Muscle layer of colon (tissue), 2 donors: ENCODE data around the gene CD40.
"Not testable (repeated sequence)": the region's sequence is repeated elsewhere in the genome, so short reads cannot be mapped to it uniquely, and the experiment has no call there.

ENCODE experiments used
- H3K27ac ChIP-seq: one replicate; pipeline ENCODE4 v1.7.0; 2013; ENCODE audit warnings: low read depth, mild to moderate bottlenecking, low read length, moderate library complexity
- H3K27me3 ChIP-seq, 2 donors: one replicate each; pipeline ENCODE4 v1.7.0; 2013; ENCODE audit warnings: low read length in 2 of 2, mild to moderate bottlenecking in 2 of 2; ENCODE audit not compliant: insufficient read depth in 2 of 2, control insufficient read depth in 1 of 2
- H3K36me3 ChIP-seq: one replicate; pipeline ENCODE4 v1.7.0; 2013; ENCODE audit warnings: mild to moderate bottlenecking, low read length; ENCODE audit not compliant: insufficient read depth
- H3K4me1 ChIP-seq: one replicate; pipeline ENCODE4 v1.7.0; 2013; ENCODE audit warnings: mild to moderate bottlenecking, low read length; ENCODE audit not compliant: insufficient read depth
- H3K4me3 ChIP-seq, 2 donors: one replicate each; pipeline ENCODE4 v1.7.0; 2013; ENCODE audit warnings: low read length in 2 of 2, low read depth in 1 of 2, mild to moderate bottlenecking in 1 of 2, moderate library complexity in 1 of 2
- H3K9ac ChIP-seq: one replicate; pipeline ENCODE4 v1.7.0; 2013; ENCODE audit warnings: low read length
- H3K9me3 ChIP-seq: one replicate; pipeline ENCODE4 v1.7.0; 2013; ENCODE audit warnings: mild to moderate bottlenecking, low read length
- donor health status: abdominal sarcoma.
- donor health status: Adenocarcinoma of cecum.

The CD40 gene

GRCh38 chr20:46100444-46100843 is 17.7 kb upstream of the CD40 start:
- not testable (repeated sequence) for H3K4me3 ChIP-seq, H3K27me3 ChIP-seq, H3K27ac ChIP-seq, H3K36me3 ChIP-seq, H3K9me3 ChIP-seq, H3K9ac ChIP-seq, H3K4me1 ChIP-seq

DNA sequence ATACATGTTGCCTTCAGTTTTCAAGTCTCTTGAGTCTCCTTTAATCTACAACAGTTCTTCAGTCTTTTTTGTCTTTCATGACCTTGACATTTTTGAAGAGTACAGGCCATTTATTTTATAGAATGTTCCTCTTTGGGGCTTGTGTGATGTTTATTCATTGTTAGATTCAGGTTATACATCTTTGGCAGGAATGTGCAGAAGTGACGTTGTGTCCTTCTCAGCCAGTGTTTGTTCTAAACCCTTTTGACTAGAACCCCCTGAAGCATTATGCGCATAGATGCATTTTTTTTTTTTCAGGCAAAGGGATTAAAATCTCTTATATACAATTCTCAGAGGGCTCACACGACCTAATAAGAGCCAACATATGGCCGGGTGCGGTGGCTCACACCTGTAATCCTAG is 17.1 kb upstream of the CD40 start:
- Histone ChIP-seq H3K4me1 (no peaks in the 10 kb centered on the region), H3K27ac (no peak overlapping the region), H3K9ac (no peak overlapping the region), H3K36me3 (no peaks in the 10 kb centered on the region), H3K9me3 (peaks cover 3% of the 10 kb centered on the region), H3K27me3 (peaks cover 0 to 7% of the 10 kb centered on the region in 2 donors), H3K4me3 (no peak overlapping the region)

DNA sequence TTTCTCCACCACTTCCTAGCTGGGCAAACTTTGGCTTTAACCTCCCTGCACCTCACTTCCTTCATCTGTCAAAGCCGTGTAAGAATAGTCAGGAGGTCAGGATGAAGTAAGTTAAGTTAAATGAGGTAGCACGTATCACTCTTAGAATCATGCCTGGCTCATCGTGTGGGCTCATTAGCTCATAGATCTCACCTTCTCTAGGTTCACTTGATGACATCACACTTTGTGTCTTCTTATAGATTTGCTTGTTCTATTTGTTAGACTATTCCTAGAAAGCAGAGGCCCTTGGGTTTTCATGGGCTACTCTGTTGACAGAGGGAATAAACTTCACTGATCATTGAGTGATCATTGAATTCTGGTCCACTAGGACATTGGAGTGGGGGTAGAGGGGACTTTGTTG is 16.2 kb upstream of the CD40 start:
- no peak overlapping the region for H3K4me3 ChIP-seq
- H3K27ac ChIP-seq: no peak overlapping the region
- no peaks in the 10 kb centered on the region for H3K4me1 ChIP-seq
- peaks cover 0 to 7% of the 10 kb centered on the region in 2 donors for H3K27me3 ChIP-seq
- no peaks in the 10 kb centered on the region for H3K36me3 ChIP-seq
- no peak overlapping the region for H3K9ac ChIP-seq
- peaks cover 3% of the 10 kb centered on the region for H3K9me3 ChIP-seq

- H3K27me3 ChIP-seq: peaks cover 0 to 7% of the 10 kb centered on the region in 2 donors
- H3K9me3 ChIP-seq: peaks cover 3% of the 10 kb centered on the region
- H3K4me1 ChIP-seq: no peaks in the 10 kb centered on the region
- no peaks in the 10 kb centered on the region for H3K36me3 ChIP-seq
- no peak overlapping the region for H3K9ac ChIP-seq
- H3K27ac ChIP-seq: no peak overlapping the region
- no peak overlapping the region for H3K4me3 ChIP-seq
Observed at GRCh38 chr20:46102940-46103339, 15.2 kb upstream of the CD40 start.

GRCh38 chr20:46104262-46104661 is 13.9 kb upstream of the CD40 start:
- H3K9me3 ChIP-seq: peaks cover 3% of the 10 kb centered on the region
- H3K4me1 ChIP-seq: no peaks in the 10 kb centered on the region
- H3K4me3 ChIP-seq: no peak overlapping the region
- H3K27me3 ChIP-seq: peaks cover 0 to 7% of the 10 kb centered on the region in 2 donors
- no peak overlapping the region for H3K27ac ChIP-seq
- H3K9ac ChIP-seq: no peak overlapping the region
- H3K36me3 ChIP-seq: no peaks in the 10 kb centered on the region

DNA sequence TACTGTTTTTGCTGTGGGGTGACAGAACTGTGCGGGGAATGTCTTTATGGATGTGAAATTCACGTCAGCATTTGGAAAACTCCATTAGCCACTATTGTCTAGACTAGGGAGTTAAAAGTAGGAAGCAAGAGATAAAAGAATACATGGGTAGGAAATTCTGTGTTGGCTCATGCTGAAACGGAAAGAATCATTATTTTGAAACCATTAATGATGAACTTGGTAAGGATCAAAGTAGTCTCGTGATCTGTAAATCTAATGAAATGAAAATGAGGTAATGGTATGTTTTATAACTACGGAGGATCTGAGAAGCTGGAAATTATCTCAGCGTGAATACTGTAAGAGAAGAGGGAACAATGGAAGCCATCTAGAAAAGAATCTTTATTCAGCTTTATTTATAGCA is 11.1 kb upstream of the CD40 start:
- H3K27ac ChIP-seq: no peak overlapping the region
- no peak overlapping the region for H3K4me3 ChIP-seq
- no peaks in the 10 kb centered on the region for H3K9me3 ChIP-seq
- no peaks in the 10 kb centered on the region for H3K27me3 ChIP-seq
- H3K4me1 ChIP-seq: no peaks in the 10 kb centered on the region
- no peaks in the 10 kb centered on the region for H3K36me3 ChIP-seq
- no peak overlapping the region for H3K9ac ChIP-seq

GRCh38 chr20:46108435-46108841 is 9.7 kb upstream of the CD40 start:
- Histone ChIP-seq H3K36me3 (no peaks in the 10 kb centered on the region), H3K9me3 (no peaks in the 10 kb centered on the region), H3K27me3 (no peaks in the 10 kb centered on the region), H3K27ac (no peak overlapping the region), H3K4me3 (no peak overlapping the region), H3K4me1 (no peaks in the 10 kb centered on the region), H3K9ac (no peak overlapping the region)

DNA sequence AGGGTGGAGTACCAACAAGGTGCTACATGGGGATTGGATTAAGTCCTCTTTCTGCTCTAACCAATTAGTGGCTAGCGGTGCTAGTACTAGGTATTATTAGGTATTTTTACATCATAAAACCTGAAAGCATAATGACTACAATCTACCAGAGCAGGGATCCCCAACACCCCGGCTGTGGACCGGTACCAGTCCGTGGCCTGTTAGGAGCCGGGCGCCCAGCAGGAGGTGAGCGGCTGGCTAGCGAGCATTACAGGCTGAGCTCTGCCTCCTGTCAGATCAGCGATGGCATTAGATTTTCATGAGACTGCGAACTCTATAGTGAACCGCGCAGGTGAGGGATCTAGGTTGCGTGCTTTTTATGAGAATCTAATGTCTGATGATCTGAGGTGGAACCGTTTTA is 9.1 kb upstream of the CD40 start:
- H3K4me1 ChIP-seq: no peaks in the 10 kb centered on the region
- no peak overlapping the region for H3K9ac ChIP-seq
- no peaks in the 10 kb centered on the region for H3K36me3 ChIP-seq
- no peaks in the 10 kb centered on the region for H3K27me3 ChIP-seq
- no peaks in the 10 kb centered on the region for H3K9me3 ChIP-seq
- no peak overlapping the region for H3K4me3 ChIP-seq
- no peak overlapping the region for H3K27ac ChIP-seq

GRCh38 chr20:46111028-46111835 is 6.9 kb upstream of the CD40 start:
- Histone ChIP-seq H3K36me3 (no peaks in the 10 kb centered on the region), H3K27ac (no peak overlapping the region), H3K27me3 (no peaks in the 10 kb centered on the region), H3K9ac (no peak overlapping the region), H3K4me3 (no peak overlapping the region), H3K4me1 (no peaks in the 10 kb centered on the region), H3K9me3 (no peaks in the 10 kb centered on the region)

DNA sequence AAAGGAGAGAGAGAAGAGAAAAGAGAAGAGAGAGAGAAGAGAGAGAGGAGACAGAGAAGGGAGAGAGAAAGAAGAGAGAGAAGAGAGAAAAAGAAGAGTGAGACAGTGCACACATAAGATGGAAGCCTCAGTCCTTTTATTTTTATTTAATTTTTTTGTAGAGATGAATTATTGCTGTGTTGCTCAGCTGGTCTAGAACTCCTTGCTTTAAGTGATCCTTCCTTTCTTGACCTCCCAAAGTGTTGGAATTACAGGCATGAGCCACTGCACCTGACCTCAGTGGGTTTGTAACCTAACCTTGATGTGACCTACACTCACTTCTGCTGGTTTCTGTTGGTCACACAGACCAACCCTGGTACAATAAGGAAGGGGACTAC is 6.3 kb upstream of the CD40 start:
- H3K36me3 ChIP-seq: no peaks in the 10 kb centered on the region
- H3K27me3 ChIP-seq: no peaks in the 10 kb centered on the region
- no peak overlapping the region for H3K27ac ChIP-seq
- no peaks in the 10 kb centered on the region for H3K9me3 ChIP-seq
- no peak overlapping the region for H3K9ac ChIP-seq
- H3K4me3 ChIP-seq: no peak overlapping the region
- no peaks in the 10 kb centered on the region for H3K4me1 ChIP-seq

DNA sequence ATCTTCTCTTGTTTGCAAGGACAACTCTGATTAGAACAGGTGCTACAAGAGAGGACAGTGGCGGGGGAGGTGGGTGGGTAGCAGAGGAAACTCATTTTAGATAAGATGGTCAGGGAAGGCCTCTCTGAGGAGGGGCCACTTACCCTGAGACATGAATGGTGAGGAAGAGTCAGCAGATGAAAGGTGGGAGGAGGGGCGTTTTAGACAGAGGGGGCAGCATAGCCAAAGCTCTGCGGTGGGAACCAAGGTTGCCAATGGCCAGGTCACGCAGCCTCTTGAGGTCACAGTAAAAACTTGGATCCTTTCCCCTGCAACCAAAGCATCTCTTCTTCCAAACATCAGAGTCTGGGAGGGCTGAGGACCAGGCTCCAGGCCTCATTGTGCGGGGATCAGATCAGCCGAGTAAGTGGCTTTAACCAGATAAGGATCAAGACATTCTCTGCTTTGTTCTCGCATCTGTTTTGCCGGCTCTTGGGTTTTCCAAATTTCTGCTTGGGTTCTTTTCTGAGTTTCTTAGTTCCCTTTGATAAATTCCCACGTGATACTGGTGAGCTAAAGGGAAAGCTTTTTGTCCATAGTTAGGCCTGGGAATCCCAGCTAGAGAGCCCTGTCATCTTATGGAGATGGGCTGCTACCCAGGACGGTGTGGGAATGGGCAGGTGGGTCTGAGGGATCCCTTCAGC is 5.5 kb upstream of the CD40 start:
- Histone ChIP-seq H3K27ac (no peak overlapping the region), H3K36me3 (no peaks in the 10 kb centered on the region), H3K4me1 (no peaks in the 10 kb centered on the region), H3K4me3 (no peak overlapping the region), H3K27me3 (no peaks in the 10 kb centered on the region), H3K9me3 (no peaks in the 10 kb centered on the region), H3K9ac (no peak overlapping the region)

DNA sequence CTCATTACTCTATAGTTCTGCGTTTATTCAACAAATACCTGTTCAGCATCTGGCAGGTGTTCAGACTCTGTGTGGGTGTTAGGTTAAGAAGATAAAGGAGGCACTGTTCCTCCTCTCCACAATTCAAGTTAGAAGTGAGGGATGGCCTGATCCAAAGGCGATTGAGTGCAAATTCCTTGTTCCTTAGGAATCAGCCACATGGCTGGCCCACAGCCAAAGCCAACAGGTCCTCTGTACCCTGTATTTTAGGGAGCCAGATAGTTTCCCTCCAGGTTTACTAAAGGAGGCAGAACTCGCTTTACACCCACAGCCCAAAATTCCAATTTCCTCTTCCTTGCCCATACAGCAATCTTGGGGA is 5.0 kb upstream of the CD40 start:
- Histone ChIP-seq H3K9ac (no peak overlapping the region), H3K27ac (no peak overlapping the region), H3K9me3 (no peaks in the 10 kb centered on the region), H3K4me3 (no peak overlapping the region), H3K36me3 (no peaks in the 10 kb centered on the region), H3K4me1 (no peaks in the 10 kb centered on the region), H3K27me3 (no peaks in the 10 kb centered on the region)
